Adrenal gland (tissue), 5 donors: ENCODE measurements around the gene SLC22A2.

ENCODE experiments used
- CTCF ChIP-seq, 6 experiments: fragments of 450-650 bp in 4 of 6; fragments of 200-600 bp in 2 of 6; sonication (generic) in 1 of 6; IDR thresholded peaks; 1 replicate in 5 of 6; 2 replicates in 1 of 6; pipeline versions ENCODE4 v1.5.1 to v1.8.0; 2016 to 2021; ENCODE audit warnings: antibody characterized with exemption in 6 of 6, mild to moderate bottlenecking in 2 of 6, moderate library complexity in 1 of 6
- POLR2A ChIP-seq, 2 donors: fragments of 450-650 bp; IDR thresholded peaks; one replicate each; pipeline ENCODE4 v1.6.1; 2017; ENCODE audit warnings: antibody characterized with exemption in 2 of 2, mild to moderate bottlenecking in 2 of 2, moderate library complexity in 1 of 2
- donor health status: DM: no; HTN: no; CAD: no.

- TF ChIP-seq CTCF (IDR thresholded peaks at IDR 0.05): no peak
- no peak for TF ChIP-seq POLR2A (IDR thresholded peaks at IDR 0.05)
Measured at GRCh38 chr6:160203076-160203475, 55.5 kb downstream of the SLC22A2 start.
